GM13976 (cell line): Measurements from ENCODE around the gene QKI.

Experiments used
- DNase-seq: peaks from one replicate; pipeline ENCODE4 v3.0.0; 2012; ENCODE audit warnings: low spot score
- in situ Hi-C: fragments of 300-500 bp; cut with MboI; formaldehyde crosslinking; loops from one replicate; pipeline ENCODE4 v1.12.0; 2022; ENCODE audit warnings: low sequenced_read_pairs, mixed read lengths, inconsistent platforms; ENCODE audit not compliant: unreplicated experiment
- TF ChIP-seq, protein P1 (sequence below): IDR thresholded peaks from 2 replicates; pipeline ENCODE4 v1.5.1; 2012; ENCODE audit warnings: borderline replicate concordance, mild to moderate bottlenecking; ENCODE audit not compliant: insufficient read depth; ENCODE audit errors: extremely low read depth, missing control alignments, control extremely low read depth

Gene QKI

DNA sequence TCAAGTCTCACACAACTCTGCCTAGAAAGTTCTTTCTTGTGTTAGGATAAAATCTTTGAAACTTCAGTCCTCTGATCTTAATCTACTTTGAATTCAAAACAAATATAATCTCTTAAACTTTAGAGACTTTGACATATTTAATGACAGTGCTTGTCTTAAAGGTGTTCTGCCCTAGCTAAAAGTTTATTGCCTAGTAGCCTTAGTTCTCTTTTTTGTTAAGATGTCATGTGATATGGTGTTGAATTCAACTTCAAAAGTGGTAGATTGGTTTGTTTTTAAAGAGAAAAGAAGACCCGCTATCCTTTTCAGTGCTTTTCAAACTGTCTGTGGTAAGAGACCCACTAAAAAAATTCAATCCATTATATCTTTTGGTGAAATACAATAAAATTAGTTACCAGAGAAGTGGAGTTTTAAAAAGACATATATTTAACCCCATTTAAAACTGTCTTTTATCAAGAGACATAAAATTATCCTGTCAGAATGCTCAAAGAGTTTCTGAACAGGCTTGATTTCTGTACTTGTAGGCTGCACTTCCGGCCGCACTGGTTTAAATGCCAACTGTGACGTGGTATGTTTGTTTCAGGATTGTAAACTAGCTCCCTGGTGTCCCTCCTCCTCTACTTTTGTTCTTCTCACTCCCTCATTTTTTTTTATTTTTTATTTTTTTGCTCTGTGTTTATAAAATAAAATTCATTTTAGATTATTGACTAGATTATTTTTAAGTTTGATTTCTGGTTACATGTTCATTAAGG is 76.5 kb downstream of the QKI start:
- DNase-seq = no peak
- in situ Hi-C loops = no loop called here
- TF ChIP-seq, protein P1, sequence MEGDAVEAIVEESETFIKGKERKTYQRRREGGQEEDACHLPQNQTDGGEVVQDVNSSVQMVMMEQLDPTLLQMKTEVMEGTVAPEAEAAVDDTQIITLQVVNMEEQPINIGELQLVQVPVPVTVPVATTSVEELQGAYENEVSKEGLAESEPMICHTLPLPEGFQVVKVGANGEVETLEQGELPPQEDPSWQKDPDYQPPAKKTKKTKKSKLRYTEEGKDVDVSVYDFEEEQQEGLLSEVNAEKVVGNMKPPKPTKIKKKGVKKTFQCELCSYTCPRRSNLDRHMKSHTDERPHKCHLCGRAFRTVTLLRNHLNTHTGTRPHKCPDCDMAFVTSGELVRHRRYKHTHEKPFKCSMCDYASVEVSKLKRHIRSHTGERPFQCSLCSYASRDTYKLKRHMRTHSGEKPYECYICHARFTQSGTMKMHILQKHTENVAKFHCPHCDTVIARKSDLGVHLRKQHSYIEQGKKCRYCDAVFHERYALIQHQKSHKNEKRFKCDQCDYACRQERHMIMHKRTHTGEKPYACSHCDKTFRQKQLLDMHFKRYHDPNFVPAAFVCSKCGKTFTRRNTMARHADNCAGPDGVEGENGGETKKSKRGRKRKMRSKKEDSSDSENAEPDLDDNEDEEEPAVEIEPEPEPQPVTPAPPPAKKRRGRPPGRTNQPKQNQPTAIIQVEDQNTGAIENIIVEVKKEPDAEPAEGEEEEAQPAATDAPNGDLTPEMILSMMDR = no peak

DNA sequence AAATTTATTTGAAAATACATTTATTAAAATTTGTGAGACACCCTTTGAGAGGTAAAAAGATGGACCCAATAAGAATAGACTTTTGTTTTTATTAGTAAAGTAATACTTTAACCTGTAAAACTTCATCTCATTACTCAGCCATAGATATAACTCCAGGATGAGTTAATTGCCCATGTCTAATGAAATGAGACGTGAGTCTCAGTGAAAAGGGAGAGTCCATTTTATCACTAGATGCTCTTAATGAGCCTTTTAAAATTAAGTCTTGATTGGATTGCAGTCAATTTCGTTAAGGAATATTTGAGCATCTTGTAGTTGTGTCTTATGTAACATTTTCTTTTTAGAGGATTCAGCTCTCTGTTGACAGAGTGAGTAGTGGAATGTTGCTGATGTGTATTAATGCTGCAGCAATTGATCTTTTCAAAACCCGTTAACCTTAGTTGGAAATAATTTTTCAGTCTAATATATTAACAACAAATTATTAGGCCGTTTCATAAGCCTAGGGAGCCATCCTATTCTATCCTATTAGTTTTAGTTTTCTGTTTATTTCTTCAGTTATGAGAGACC is 77.3 kb downstream of the QKI start:
- in situ Hi-C loops = no loop called here
- TF ChIP-seq, protein P1 = no peak
- no peak for DNase-seq

DNA sequence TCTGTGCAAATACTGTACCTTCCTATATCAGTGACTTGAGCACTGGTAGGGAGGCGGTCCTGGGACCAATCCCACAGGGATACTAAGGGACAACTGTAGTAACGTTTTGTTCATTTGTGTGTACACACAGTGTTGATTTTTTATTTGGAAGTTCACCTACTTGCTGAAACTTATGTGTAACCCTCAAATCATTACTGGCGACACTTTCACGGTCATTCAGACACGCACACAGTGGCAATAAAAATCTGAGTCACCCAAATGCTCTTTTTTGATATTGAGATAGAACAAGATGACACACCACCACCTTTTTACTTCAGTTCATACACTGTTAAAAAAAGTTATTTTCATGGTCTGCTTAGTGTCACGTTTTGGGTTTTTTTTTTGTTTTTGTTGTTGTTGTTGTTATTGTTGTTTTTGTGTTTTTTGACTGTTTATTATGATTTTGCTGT is 79.8 kb downstream of the QKI start:
- TF ChIP-seq, protein P1 = no peak
- in situ Hi-C loops = no loop called here

DNA sequence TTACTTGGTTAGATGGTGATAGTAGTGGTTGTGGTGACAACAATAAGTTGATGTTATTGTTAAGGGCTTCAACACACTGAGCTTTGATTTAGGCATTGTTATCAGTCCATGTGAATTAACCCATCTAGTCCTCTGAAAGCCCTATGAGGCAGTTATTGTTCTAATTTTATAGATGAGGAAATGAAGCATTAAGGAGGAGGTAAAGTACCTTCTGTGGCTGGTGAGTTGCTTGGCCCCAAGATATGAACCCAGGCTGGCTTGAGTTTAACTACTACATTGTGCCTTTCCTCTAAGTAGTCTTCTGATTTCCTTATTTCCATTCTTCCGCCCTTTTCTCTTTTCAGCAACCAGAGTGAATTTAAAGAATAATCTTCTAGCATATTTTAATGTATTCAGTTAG is 81.7 kb downstream of the QKI start:
- in situ Hi-C loops = no loop called here
- TF ChIP-seq, protein P1 = no peak
- peak; percentile 5 for DNase-seq

More for the DNA sequence above, 79.8 kb downstream of the QKI start:
- no peak for DNase-seq

DNA sequence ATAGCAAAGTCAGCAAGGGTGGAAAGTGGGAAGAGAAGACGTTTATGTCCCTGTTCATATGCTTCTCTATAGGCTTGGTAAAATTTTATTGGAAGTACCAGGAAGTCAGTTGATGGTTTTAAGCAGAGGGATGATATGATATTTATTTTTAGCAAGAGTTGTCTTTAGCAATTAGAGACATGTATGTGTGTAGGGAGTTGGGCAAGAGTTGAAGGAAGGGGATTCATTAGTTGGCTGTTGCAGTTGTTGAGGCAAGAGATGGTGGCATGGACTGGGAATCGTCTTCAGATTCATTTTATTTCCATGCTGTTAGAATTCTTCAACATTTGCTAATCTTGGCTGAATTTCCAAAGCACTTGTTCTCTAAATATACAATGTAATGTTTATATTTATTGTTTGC is 85.6 kb downstream of the QKI start:
- TF ChIP-seq, protein P1 = no peak
- DNase-seq = no peak
- in situ Hi-C loops = no loop called here

DNA sequence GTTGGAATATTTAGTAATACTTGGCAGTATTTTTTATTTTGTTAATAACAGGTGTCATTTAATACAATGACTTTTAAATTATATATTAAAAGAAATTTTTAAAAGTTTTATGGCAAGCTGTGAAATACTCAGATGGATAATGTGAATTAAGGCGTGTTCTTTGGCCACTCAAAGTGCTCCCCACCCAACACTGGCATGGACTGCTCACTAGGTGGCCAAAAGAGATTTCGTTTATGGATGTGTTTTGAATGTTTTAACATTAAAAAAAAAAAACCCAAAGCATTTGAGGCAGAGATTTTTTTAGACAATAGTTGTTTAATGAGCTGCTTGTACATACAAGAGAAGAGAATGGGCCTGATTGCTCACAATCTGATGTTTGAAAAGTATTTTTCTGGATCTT is 86.5 kb downstream of the QKI start:
- TF ChIP-seq, protein P1 = no peak
- in situ Hi-C loops = no loop called here
- DNase-seq = no peak
